GM06990 (cell line): ENCODE results near the gene ESRRB.

Experiments used
- DNase-seq: peaks from one replicate; pipeline ENCODE4 v3.0.0-alpha.2; 2011; ENCODE audit not compliant: insufficient read length; ENCODE audit errors: extremely low read depth
- H3K27me3 ChIP-seq: replicated peaks from 2 replicates; pipeline ENCODE4 v1.6.0; 2011; ENCODE audit warnings: low read length; ENCODE audit not compliant: control insufficient read depth, insufficient read depth
- H3K36me3 ChIP-seq: 2 replicates; pipeline ENCODE4 v1.5.1; 2011; ENCODE audit warnings: low read length; ENCODE audit not compliant: control insufficient read depth, insufficient read depth
- H3K4me3 ChIP-seq: replicated peaks from 2 replicates; pipeline ENCODE4 v1.5.1; 2011; ENCODE audit warnings: low read depth, mild to moderate bottlenecking, control low read depth, low read length
- CTCF ChIP-seq: IDR thresholded peaks from 2 replicates; pipeline ENCODE4 v1.5.1; 2011; ENCODE audit warnings: low read length, control low read depth, mild to moderate bottlenecking, inconsistent platforms; ENCODE audit not compliant: insufficient read depth, poor library complexity, severe bottlenecking

ESRRB gene

DNA sequence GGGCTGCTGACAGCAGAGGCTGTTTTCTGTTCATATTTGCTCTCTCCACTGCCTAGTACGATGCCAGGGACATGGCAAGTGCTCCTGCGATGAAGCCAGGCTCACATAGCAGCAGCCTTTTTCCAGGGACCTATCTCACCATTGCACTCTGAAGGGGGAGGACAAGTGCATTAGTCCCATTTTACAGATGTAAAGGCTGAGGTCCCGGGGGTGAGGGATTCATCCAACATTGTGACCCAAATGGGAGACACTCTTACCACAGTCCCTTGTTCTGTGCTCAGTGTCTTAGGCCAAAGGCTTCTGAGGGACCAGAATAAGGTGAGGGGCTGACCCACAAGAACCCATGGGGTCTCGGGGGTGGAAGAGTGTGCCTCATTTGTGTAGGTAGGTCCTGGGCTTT lies 21.6 kb upstream of the ESRRB start:
- TF ChIP-seq CTCF, result no peak
- H3K36me3 ChIP-seq, result no peaks in the 10 kb centered on the region
- no peak for DNase-seq
- H3K4me3 ChIP-seq, result no peak overlapping the region
- H3K27me3 ChIP-seq, result no peaks in the 10 kb centered on the region; the same call in 1 of the 2 replicates

DNA sequence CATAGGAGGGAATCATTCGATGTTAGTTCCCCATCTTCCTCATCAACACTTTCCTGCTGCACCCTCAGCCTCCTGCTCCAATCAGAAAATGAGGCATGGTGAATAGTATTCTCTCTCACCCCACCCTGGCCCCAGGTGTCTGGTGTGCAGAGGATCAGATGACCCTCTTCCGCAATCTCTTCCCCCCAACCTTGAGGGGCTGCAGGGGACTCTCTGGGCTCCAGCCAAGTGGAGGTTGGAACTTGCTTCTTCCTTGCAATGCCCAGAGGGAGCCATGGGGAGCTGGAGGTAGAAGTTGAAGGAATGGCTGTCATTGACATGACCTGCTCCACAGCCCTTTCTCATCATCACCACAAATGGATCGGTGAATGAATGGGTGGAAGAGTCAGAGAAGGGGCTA lies 20.2 kb upstream of the ESRRB start:
- no peak for TF ChIP-seq CTCF
- no peak overlapping the region for H3K4me3 ChIP-seq
- no peaks in the 10 kb centered on the region; the same call in none of the 2 replicates for H3K27me3 ChIP-seq
- no peaks in the 10 kb centered on the region for H3K36me3 ChIP-seq
- DNase-seq, result no peak

DNA sequence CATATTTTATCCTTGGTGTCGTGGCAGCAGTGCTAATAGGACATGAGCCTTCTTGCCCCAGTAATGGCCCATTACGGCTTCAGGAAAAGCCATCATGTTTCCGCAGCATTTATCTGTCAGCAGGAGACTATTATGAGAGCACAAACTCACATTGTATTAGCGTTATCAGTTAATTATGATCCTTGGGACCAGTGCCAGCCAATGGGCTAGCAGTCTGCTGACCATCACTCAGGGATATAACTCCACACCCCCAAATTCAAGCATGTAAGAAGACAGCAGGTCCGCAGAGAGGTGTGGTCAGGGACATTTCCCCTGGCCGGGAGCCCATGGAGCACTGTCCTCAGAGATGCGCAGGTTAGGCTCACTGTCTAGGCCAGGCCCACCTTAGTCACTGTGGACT lies 4.9 kb upstream of the ESRRB start:
- Histone ChIP-seq H3K27me3 (peaks cover 7% of the 10 kb centered on the region), H3K36me3 (no peaks in the 10 kb centered on the region), H3K4me3 (no peak overlapping the region)
- DNase-seq, result no peak
- no peak for TF ChIP-seq CTCF

DNA sequence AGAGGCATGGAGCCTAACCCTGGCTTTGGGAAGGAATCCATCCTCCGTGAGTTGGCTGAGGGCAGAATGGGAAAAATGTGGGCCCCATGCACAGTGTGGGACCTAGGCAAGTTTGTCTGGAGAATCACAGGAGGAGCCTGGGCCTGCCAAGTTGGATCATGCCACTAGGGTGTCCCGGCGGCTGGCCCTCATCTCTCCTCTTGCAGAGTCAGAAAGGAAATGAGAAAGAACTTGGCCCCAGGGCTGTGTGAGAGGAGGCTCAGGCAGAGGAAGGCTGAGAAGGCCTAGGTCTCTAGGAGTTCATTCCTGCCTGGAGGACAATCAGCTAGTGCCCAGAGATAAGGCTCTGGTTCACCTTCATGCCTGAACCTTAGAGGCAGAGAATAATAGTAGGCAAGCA lies 2.5 kb upstream of the ESRRB start:
- Histone ChIP-seq H3K4me3 (no peak overlapping the region), H3K36me3 (no peaks in the 10 kb centered on the region), H3K27me3 (peaks cover 8% of the 10 kb centered on the region)
- no peak for DNase-seq
- no peak for TF ChIP-seq CTCF

DNA sequence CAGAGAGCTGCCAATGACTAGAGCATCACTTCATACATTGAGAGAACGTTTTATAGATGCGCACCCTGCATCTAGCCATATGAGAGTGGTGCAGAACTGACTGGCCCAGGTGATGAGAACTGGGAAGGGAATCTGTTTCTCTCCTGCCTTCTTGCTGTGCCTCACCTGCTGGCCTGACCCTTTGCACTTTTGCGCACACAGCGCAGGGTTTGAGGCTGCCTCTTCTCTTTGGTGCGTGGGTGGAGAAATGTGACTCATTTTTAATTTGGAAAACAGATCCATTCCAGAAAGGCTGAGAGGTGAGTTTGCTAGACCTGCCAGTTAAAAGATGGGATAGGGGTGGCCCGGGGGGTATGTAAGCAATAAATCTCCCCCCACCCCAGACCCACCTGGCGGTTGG lies 453 bp upstream of the ESRRB start:
- TF ChIP-seq CTCF, result no peak
- no peak for DNase-seq
- Histone ChIP-seq H3K36me3 (no peaks in the 10 kb centered on the region), H3K27me3 (peaks cover 8% of the 10 kb centered on the region), H3K4me3 (no peak overlapping the region)

DNA sequence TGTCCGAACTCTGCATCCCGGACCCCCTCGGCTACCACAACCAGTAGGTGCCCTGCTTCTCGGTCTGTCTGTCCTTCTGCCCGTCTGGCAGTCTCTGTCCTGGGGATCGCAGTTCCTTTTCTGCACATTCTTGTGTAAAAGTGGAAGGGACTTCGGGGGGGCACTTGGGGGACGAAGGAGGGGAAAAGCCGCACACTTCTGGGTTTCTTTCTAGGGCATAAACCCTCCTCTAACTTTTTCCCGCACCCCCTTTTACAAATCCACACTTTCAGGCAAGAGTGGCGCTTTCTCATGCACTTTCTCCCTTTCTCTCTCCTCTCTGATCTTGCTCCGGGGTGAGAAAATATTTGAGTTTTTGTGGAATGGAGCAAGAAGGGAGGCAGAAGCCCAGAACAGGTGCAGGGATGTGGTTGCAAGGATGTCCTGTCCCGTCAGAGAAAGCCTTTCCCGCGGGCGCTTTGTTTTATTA lies 506 bp downstream of the ESRRB start:
- H3K36me3 ChIP-seq, result no peaks in the 10 kb centered on the region
- H3K4me3 ChIP-seq, result no peak overlapping the region
- peaks cover 8% of the 10 kb centered on the region for H3K27me3 ChIP-seq
- TF ChIP-seq CTCF, result no peak
- DNase-seq, result no peak
